ENCODE results near the gene SLC25A21.

GRCh38 chr14:36820901-36821300, 351.5 kb downstream of the SLC25A21 start:
- no peak for TF ChIP-seq POLR2AphosphoS5 (IDR thresholded peaks at IDR 0.05; ENCODE audit: low read depth, low read length)
- TF ChIP-seq POLR2A (IDR thresholded peaks at IDR 0.05; ENCODE audit: low read depth, low read length): no peak
- no peak for TF ChIP-seq TAF1 (IDR thresholded peaks at IDR 0.05; ENCODE audit: borderline replicate concordance, low read depth, low read length)
